Myocyte (in vitro differentiated cells): ENCODE results near the gene NPIPA1. TPM values are rescaled to one million over a fixed set of nuclear protein-coding genes. Genes with fewer than 3 reads are reported as not detected.
A peak's percentile ranks its signal among the peaks of the same experiment; 100 is the strongest.
"Not testable (repeated sequence)": the region's sequence is repeated elsewhere in the genome, so short reads cannot be mapped to it uniquely, and the experiment has no call there.

ENCODE experiments used
- DNase-seq: peaks from one replicate; pipeline ENCODE4 v3.0.0-alpha.2; 2012; ENCODE audit warnings: low read depth
- polyA plus RNA-seq: library from polyadenylated mRNA; unstranded; fragments of >200 nt; gene quantifications from one replicate; pipeline ENCODE4 v1.2.1, GENCODE V29; 2012; ENCODE audit warnings: missing spikeins
- total RNA-seq: library from RNA; depleted of rRNA; stranded (reverse); fragments of >200 nt; gene quantifications from 2 replicates; pipeline ENCODE4 v1.2.3, GENCODE V29; 2014

The NPIPA1 gene
- total RNA-seq = 73.0 and 74.4 TPM in 2 replicates
- polyA plus RNA-seq = 167 TPM

DNA sequence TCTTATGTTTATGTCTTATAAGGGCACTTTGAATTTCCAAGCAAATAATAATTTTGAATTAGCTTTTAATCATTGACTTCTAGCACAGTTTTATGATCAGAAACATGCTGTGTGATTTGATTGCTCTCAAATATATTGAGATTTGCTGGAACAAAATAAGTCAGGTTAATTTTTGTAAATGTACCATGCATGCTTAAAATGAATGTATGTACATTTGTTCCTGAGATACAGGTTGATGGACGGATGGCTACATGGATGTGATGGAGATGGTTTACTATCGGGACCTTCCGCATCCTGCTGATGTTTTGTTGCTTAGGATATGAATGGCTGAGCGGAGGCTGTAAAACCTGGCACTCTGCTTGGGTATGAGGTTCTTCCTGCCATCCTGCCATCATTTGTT is at the start of gene NPIPA1:
TSS of gene NPIPA1 (plus strand) at position 301 of the 400 bp plus-strand sequence. CDS start at position 301, 0 bp downstream.
- not testable (repeated sequence) for DNase-seq

- DNase-seq = not testable (repeated sequence)
These were observed 45.1 kb upstream of the NPIPA1 start for GRCh38 chr16:14892111-14892510.

DNA sequence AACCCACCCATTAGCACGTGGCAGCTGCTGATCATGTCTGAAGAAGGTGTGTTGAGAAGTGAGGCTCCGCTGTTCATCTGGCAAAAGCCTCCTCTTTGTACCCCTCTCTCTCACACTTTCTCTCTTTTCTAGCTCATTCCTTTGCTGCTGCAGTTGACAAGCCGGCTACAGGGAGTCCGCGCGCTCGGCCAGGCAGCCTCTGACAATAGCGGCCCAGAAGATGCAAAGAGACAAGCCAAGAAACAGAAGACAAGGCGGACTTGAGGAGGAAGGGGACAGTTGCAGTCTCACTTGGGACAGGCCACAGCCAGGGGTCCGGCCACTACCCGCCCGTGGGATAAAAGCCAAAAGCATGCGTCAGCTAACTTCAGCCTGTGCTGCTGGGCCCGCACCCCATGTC is 41.9 kb upstream of the NPIPA1 start:
- DNase-seq = not testable (repeated sequence)

- not testable (repeated sequence) for DNase-seq
These were observed 41.2 kb upstream of the NPIPA1 start for GRCh38 chr16:14896023-14896422.

DNA sequence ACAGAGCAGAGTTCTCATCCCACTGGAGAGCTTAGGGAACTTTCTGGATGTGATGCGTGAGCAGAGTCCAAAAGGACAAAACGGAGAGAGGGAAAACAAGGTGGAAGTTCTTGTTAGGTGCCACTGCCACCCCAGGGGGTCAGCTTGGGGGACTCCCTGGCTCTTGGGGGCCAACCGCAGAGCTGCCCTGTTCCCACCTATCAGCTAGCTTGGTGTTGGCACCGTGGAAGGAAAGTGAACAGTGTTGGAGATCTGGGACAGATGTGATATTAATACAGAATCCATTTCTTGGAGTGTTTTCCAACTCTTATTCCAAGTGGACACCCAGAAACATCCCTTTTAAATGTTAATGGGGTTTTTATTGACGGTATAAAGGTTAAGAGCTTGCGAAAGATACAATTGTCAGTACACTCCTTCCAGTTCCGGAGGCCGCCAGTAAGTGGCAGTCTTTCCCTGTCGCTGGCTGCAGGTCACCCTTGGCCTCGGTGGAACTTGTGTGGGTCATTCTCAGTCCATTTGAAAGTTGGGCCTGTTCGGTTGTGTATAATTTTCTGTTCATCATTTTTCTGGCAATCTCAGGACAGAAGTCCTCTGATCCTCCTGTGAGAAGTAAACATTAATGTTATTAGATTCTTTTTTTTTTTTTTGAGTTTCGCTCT is 40.1 kb upstream of the NPIPA1 start:
- not testable (repeated sequence) for DNase-seq

- DNase-seq = not testable (repeated sequence)
These were observed 39.1 kb upstream of the NPIPA1 start for GRCh38 chr16:14898162-14898561.

DNA sequence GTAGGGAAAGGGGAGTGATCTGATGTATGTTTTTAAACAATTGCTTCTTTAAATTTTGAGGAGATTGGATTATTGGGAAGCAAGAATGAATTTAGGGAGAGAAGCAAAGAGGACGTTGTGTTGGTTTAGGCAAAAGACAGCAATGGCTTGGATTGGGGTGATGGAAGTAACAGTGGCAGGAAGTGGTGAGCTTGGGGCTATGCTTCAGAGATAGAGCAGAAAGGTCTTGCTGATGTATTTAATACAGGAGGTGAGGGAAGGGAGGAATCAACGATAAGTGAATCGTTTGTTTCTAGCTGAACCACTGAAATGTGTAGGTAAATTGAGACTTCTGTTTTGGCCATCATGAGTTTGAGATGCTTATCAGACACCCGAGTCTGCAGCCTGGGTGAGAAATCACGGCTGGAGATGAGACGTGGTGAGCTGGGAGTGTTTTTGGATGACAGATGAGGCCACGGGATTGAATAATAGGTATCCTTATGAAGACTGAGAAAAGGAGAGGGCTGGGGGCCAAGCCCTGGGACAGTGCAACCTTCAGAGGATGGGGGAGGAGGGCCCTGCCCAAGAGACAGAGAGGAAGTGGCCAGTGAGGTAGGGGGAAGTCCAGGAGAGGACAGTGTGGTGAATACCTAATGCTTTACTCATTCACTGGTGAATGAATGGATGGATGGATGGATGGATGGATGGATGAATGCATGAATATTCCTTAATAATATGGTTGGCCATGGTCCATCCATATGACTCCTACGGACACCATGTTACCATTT is 33.9 kb upstream of the NPIPA1 start:
- peak; percentile 2 for DNase-seq

DNA sequence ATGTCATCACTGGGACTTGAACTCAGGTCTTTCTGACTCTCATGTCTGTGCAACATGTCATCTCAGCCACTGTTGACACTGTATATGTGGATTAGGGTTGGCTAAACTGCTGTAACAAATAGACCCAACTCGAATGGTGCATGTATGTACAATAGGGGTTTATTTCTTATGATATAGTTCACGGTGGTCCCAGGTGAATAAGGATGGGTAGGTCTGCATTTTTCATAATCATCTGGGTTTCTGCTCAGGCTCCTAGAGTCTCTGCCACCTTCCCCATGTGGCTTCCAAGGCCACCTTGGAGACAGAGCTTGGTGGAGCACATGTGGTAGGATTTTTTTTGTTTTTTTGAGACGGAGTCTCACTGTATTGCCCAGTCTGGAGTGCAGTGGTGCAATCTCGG is 27.5 kb upstream of the NPIPA1 start:
- not testable (repeated sequence) for DNase-seq

DNA sequence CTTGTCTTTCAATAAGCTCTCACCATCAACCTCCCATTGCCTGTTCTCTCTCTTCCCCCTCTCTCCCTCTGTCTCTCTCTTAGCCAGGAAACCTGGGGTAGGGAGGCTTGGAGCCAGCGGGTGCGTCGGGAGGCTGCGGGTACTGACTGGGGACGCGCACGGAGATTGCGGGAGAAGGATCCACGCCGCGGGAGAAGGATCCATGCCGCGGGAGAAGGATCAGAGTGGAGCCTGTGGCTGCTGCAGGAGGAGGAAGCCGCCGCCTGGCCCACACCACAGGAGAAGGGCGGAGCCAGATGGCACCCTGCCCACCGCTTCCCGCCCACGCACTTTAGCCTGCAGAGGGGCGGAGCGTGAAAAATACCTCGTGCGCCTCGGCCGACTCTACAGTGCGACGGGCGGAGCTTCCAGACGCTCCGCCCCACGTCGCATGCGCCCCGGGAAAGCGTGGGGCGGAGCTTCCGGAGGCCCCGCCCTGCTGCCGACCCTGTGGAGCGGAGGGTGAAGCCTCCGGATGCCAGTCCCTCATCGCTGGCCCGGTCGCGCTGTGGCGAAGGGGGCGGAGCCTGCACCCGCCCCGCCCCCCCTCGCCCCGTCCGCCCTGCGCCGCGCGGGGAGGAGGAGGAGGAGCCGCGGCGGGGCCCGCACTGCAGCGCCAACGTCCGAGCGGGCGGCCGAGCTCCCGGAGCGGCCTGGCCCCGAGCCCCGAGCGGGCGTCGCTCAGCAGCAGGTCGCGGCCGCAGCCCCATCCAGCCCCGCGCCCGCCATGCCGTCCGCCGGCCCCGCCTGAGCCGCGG is 26.2 kb upstream of the NPIPA1 start:
- not testable (repeated sequence) for DNase-seq

GRCh38 chr16:14911954-14912353 is 25.3 kb upstream of the NPIPA1 start:
- not testable (repeated sequence) for DNase-seq

DNA sequence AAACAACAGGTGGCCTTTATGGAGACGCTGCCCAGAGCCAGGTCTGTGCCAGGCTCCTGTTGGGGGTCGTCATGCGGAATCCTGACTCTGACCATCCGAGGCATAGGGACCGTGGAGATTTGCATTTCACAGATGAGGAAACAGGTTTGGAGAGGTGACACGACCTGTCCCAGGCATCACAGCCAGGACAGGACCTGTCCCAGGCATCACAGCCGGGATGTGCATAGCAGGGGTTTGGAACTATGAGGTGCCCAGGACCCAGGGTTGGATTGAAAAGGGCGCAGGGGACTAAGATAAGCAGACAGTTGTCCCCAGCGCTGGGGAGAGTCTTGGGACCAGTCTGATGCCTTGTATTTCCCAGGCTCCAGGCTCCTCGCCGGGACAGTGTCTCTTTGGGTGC is 24.7 kb upstream of the NPIPA1 start:
- not testable (repeated sequence) for DNase-seq

GRCh38 chr16:14918504-14918903 is 18.7 kb upstream of the NPIPA1 start:
- not testable (repeated sequence) for DNase-seq

- DNase-seq = not testable (repeated sequence)
These were observed 17.2 kb upstream of the NPIPA1 start for GRCh38 chr16:14919837-14920600.

DNA sequence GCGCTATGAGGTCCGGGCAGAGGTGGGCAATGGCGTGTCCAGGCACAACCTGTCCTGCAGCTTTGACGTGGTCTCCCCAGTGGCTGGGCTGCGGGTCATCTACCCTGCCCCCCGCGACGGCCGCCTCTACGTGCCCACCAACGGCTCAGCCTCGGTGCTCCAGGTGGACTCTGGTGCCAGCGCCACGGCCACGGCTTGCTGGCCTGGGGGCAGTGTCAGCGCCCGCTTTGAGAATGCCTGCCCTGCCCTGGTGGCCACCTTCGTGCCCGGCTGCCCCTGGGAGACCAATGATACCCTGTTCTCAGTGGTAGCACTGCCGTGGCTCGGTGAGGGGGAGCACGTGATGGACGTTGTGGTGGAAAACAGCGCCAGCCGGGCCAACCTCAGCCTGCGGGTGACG is 15.0 kb upstream of the NPIPA1 start:
- DNase-seq = not testable (repeated sequence)

DNA sequence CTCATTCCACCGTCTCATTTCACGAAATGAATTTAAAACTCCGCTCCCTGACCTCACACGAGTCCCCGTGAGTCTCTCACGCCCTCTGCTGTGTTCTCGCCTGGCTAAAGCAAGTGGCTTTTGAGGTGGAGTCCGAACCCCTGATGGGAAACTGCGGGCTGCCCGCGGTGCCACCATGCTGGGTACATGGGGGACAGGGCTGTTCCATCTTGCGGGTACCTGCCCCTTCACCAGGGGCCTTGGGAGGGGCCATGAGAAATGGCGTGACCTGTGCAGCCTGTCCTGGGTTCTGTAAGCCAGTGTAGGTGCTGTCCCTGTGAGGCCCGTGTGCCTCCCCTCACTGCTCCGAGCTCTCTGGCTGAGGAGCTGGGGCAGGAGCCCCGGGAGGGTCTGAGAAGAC is 14.3 kb upstream of the NPIPA1 start:
- DNase-seq = not testable (repeated sequence)

DNA sequence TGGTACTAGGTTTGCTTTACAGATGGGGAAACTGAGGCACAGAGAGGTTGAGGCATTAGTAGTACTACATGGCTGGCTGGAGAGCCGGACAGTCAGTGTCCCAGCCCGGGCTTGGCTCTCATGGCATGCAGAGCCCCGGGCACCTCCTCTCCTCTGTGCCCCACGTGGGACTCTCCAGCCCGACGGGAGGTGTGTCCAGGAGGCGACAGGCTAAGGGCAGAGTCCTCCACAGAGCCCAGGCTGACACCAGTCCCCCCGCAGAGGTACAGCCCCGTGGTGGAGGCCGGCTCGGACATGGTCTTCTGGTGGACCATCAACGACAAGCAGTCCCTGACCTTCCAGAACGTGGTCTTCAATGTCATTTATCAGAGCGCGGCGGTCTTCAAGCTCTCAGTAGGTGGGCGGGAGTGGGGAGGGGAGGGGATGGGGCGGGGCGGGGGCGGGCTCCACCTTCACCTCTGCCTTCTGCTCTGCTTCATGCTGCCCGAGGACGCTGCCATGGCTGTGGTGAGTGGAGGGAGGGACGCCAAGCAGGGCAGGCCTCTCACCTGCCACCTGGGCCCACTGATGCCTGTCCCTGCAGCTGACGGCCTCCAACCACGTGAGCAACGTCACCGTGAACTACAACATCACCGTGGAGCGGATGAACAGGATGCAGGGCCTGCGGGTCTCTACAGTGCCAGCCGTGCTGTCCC is 13.7 kb upstream of the NPIPA1 start:
- not testable (repeated sequence) for DNase-seq

DNA sequence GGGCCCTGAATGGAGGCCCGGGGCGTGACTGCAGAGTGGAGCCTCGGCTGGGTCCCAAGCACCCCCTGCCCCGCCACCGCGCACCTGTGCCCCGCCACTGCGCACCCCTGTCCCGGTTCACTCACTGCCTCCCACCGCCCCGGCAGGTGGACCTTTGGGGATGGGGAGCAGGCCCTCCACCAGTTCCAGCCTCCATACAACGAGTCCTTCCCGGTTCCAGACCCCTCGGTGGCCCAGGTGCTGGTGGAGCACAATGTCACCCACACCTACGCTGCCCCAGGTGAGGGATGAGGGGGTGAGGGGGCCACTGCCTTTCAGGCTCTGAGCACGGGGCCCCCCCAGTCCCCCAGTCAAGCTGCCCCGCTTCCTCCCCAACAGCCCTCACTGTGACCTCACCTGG is 12.9 kb upstream of the NPIPA1 start:
- DNase-seq = not testable (repeated sequence)

DNA sequence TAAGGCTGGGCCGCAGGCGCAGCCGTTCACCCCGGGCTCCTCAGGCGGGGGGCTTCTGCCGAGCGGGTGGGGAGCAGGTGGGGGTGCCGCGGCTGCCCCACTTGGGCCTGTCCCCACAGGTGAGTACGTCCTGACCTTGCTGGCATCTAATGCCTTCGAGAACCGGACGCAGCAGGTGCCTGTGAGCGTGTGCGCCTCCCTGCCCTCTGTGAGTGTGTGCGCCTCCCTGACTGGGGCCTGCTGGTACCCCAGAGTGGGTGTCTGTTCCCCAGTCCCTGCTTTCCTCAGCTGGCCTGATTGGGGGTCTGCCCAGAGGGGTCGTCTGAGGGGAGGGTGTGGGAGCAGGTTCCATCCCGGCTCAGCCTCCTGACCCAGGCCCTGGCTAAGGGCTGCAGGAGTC is 12.3 kb upstream of the NPIPA1 start:
- not testable (repeated sequence) for DNase-seq

DNA sequence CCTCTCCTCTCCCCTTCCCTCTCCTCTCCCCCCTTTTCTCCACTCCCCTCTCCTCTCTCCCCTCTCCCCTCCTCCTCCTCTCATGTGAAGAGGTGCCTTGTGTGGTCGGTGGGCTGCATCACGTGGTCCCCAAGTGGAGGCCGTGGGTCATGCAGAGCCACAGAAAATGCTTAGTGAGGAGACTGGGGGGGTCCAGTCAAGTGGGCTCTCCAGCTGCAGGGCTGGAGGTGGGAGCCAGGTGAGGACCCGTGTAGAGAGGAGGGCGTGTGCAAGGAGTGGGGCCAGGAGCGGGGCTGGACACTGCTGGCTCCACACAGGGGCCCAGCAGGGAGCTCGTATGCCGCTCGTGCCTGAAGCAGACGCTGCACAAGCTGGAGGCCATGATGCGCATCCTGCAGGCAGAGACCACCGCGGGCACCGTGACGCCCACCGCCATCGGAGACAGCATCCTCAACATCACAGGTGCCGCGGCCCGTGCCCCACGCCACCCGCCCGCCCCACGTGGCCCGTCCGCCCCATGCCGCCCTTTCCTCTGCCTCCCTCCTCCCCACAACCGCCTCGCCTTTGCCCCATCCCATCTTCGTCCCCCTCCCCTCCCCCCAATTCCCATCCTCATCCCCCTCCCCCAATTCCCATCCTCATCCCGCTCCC is 9.1 kb upstream of the NPIPA1 start:
- peak; percentile 2 for DNase-seq

GRCh38 chr16:14929176-14929575 is 8.1 kb upstream of the NPIPA1 start:
- DNase-seq = not testable (repeated sequence)
